Renal cortical epithelial cell (primary cell): ENCODE data around the gene LPAR1. TPM values are rescaled to one million over a fixed set of nuclear protein-coding genes. Genes with fewer than 3 reads are reported as not detected.

ENCODE experiments used
- DNase-seq: peaks from one replicate; pipeline ENCODE4 v3.0.0-alpha.2; 2011; ENCODE audit warnings: low read depth
- total RNA-seq: library from RNA; depleted of rRNA; stranded (reverse); fragments of >200 nt; gene quantifications from 2 replicates; pipeline ENCODE4 v1.2.3, GENCODE V29; 2014

Gene LPAR1
- total RNA-seq, 1 donor from 2014 or later = 16.4 TPM

DNA sequence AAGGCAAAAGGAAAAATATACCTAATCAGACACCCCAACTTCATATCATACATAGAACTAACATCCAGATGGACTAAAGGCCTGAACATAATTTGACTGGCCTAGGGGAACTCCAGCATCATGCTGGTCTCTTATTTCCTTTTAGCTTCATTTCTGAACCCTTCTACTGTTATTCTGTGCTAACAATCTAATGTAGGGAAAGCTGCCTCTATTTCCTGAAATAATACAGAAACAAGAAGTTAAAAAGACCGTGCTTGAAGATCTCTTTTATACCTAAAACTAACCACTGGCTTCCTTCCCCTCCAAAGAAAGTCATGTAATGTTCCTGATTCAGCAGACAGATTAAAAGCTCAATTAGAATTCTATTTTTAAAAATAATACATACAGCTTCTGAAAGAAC lies 36.7 kb downstream of the LPAR1 start:
- no peak for DNase-seq

DNA sequence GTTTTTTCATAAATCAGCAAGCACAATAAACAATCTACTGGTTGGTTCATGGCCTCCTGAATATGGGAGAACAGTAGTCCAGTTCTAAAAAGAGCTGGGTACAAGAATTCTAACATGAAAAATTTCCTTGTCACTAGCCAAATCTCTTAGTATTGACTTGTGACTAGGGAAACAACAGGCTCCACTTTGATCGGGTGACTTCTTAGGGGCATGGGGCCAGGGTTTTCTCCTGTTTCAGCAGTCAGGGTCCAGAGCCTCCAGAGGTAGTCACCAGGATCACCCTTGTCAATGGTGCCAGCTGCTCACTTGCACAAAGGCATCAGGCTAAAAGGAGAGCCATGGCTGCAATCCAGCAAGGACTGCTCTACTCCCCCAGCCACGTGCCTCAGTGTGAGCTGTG lies 38.1 kb downstream of the LPAR1 start:
- no peak for DNase-seq

- DNase-seq = no peak
Observed at GRCh38 chr9:110999379-110999778, 38.9 kb downstream of the LPAR1 start.

DNA sequence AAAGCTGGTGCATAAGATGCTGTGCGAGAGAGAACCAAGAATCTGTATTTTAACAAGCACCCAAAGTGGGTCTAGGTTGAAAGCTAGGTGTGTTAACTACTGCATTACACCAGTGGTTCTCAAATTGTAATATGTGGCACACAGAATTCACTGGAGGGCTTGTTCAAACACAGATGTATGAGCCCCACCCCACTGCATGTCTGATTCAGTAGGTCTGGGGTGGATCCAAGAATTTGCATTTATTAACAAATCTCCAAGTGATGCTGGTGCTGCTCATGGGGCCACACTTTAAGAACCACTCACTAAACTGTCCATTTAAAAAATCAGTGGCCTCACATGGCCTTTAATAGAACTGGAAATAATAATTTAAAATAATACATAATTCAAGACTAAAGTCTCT lies 40.4 kb downstream of the LPAR1 start:
- DNase-seq = no peak

DNA sequence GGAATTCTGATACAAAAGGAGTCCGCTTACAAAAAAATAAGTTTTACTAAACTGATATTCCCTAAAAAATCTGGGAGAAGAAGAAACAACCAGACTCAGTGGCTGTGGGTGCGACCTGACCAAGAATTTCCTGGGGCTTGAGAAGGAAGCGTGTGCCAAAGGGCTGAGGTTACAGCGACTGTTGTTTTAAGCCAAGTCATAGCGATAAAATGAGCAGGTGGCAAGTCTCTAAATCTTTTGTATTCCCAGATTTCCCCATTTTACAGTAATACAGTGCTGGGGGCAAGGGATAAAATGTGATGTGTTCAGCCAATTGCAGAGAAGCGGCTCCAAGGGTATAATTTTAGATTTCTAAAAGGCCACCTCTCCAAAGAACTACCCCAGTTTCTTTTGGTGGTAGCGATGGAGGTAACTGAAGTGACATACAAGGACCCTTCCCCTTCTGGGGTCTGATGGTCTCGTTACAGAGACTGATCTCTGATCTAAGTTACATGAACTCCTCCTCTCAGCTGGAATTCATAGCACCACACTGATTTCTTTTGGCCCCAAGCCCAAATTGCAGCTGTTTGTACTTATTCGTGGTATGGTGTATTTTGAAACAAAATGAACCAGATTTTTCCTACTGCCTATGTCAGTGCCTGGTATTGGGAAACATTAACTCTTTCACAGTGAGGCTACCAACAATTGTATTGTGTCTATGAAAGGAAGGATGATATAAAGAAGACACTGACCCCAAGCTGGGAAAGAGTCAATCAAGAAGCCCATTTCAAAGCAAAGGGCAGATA lies 41.6 kb downstream of the LPAR1 start:
- DNase-seq = no peak

DNA sequence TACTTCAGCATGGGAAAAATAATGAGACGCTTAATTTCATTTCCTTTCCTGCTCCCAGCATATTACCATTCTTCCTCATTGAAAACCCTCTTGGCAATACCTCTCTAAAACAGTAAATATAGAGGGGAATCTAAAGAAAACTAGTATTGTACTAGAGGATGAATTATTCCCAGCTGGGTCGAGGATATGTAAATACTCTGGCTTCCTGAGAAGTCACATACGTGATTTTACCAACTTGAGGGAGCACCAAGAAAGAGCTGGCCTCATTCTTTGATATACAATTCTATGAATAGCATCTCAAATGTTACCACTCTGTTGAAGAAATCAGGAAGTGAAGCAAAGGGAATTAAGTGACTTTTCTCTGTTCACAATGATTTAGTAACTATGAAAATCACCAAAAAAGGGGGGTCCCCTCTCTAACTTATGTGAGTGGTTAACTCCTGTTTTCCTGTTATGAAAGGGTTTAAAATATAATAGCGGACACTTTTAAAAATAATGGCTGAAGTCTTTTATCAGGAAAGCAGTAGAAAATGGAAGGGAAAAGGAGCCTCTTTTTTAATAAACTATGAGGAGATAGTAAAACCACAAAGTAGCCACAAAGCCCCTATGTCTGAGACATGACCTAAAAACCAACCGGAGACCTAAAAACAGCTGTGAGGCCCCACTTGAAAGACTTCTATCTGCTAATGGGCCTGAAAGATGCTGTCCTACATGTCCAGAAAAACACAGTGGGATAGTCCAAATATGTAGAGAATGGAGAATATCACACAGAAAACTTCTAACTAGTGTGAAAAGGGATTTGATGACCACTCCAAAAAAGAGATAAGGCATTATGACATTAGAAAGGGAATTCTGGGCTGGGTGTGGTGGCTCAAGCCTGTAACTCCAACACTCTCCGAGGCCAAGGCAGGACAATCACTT lies 42.6 kb downstream of the LPAR1 start:
- no peak for DNase-seq

GRCh38 chr9:110994771-110995241 lies 43.5 kb downstream of the LPAR1 start:
- DNase-seq = no peak

- no peak for DNase-seq
Observed at GRCh38 chr9:110990481-110990880, 47.8 kb downstream of the LPAR1 start.

GRCh38 chr9:110986529-110986928 lies 51.7 kb downstream of the LPAR1 start:
- DNase-seq = no peak

GRCh38 chr9:110984890-110985437 lies 53.3 kb downstream of the LPAR1 start:
- no peak for DNase-seq

DNA sequence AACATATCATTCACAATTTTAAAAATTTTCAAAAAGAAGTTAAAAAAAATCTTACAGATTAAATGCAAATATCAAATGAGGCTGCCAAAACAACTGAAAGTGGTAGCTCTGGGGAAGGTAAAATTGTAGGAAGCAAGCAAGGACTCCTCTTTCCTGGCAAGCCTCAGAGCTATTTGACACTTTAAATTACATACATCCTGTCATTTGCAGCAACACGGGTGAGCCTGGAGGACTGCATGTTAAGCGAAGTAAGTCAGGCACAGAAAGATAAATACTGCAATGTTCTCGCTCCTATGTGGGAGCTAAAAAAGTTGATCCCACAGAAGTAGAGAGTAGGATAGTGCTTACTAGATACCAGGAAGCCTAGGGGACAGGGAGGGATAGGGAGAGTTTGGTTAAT lies 58.0 kb downstream of the LPAR1 start:
- no peak for DNase-seq

GRCh38 chr9:110979636-110980035 lies 58.6 kb downstream of the LPAR1 start:
- no peak for DNase-seq

GRCh38 chr9:110978516-110978915 lies 59.8 kb downstream of the LPAR1 start:
- DNase-seq = no peak

DNA sequence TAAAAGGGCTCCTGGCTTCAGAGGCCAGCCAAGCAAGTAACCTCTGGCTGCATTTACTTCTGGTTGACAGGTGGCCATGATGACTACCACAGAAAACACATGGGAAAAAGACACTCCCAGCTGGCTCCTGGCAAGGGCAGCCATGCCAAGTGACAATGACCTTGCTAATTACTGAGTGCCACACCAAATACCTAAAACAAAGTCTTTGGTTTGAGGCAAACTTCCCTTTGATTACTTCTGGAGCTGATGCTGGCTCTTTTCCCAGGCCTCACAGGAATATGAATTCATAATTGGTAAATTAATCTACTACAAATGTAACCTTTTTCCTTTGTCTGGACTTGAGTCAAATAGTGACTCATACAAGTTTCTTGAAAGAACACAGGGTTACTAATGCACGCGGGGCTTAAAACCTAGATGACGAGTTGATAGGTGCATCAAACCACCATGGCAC lies 61.0 kb downstream of the LPAR1 start:
- DNase-seq = peak; percentile 51

- DNase-seq = no peak
Observed at GRCh38 chr9:110975969-110976368, 62.3 kb downstream of the LPAR1 start.

GRCh38 chr9:110975278-110975677 lies 63.0 kb downstream of the LPAR1 start:
- DNase-seq = no peak

- no peak for DNase-seq
Observed at GRCh38 chr9:110971705-110972104, 66.6 kb downstream of the LPAR1 start.

DNA sequence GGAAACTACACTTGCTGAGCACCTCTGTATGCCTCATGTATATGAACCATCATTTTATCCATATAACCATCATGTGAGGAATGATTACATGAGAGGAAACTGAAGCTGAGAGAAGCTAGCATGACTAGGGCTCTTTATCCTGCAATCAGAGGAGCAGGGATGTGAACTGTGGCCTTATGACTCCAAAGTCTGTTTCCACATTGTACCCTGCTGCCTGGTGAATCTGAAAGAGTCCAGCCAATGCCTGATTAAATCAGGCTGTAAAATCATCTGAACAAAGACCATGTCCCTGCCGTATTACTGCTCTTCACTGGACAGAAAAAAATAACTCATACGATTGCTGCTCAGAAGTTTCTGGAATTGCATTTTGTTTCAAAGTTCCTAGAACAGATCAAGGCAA lies 67.0 kb downstream of the LPAR1 start:
- no peak for DNase-seq

GRCh38 chr9:110969971-110970386 lies 68.3 kb downstream of the LPAR1 start:
- DNase-seq = peak; percentile 64

DNA sequence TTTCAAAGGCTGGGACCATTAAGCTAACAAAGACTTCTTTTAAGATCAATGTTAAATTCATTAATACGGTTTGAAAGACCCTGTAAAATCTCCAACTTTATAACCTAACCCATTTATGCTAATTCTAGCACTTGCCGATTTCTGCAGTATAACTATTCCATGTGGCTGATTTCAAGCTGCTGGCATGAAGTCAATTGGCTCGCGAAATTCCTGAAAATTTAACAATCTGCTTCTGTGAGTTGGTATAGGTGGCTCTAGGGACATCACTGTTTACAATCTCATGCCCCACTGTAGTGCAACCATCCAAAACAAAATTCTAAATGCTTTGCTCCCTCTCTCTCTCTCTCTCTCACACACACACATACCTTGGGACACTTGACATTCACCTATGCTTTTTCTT lies 70.2 kb downstream of the LPAR1 start:
- no peak for DNase-seq

DNA sequence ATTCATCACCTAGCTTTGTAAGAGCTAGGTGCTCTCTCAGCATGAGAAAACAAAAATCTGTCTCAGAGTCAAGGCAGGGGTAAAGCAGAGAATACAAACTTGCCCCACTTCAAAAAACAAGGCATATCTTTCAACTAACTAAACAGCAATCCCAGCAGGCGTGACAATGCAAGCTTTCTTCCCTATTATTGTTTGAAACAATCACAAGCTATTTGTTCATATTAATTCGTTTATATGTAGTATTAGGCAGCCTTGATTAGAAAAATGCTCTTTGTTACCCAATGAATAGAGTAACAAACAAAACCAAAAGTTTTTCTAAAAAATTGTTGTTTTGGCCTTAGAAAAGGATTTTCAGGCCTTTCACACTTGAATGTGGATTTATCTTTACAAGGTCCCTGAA lies 71.1 kb downstream of the LPAR1 start:
- DNase-seq = no peak

GRCh38 chr9:110960288-110960687 lies 78.0 kb downstream of the LPAR1 start:
- no peak for DNase-seq
